ENCODE data around the gene ADO. TPM values are rescaled to one million over a fixed set of nuclear protein-coding genes. Genes with fewer than 3 reads are reported as not detected.

The ADO gene
- total and polyA plus RNA-seq, 10 of the 15 experiments (the other 5 are each of a cell fraction or from before 2014, with no cell fraction given): 4.3 to 44.6 (median 18.7) TPM

DNA sequence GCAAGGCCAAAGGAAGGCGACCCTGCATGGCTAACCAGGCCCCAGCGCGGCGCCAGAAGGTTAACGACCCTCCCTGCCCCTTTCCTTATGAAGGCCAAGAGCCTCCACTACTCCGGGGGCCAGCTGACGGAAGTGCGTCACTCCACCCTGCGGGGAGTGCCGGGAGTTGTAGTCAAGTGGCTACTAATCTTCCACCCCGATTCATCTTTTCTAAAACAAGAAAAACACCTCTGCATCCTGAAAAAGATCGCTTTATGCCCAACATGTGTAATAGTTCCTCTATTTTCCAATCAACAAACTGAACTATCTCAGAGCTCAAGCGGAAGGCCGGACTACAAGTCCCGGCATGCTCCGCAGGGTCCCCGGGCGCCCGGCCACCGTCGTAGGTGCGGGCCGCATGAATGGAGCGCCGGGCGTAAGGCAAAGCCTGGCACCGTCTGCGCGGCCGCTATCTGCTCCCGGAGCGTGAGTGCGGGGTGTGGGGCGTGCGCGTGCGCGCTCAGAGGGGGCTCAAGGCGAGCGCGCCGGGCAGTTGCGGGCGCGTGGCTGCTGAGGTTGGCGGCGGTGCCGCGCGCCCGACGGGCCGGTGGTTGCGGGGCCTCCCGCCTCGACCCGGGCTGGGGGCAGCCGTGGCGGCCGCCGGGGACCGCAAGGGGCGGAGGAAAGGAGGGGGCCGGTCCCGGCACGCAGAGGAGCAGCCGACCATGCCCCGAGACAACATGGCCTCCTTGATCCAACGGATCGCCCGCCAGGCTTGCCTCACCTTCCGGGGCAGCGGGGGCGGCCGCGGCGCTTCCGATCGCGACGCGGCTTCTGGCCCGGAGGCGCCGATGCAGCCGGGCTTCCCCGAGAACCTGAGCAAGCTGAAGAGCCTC, at the start of gene ADO (continued):
- TF ChIP-seq, protein P1, sequence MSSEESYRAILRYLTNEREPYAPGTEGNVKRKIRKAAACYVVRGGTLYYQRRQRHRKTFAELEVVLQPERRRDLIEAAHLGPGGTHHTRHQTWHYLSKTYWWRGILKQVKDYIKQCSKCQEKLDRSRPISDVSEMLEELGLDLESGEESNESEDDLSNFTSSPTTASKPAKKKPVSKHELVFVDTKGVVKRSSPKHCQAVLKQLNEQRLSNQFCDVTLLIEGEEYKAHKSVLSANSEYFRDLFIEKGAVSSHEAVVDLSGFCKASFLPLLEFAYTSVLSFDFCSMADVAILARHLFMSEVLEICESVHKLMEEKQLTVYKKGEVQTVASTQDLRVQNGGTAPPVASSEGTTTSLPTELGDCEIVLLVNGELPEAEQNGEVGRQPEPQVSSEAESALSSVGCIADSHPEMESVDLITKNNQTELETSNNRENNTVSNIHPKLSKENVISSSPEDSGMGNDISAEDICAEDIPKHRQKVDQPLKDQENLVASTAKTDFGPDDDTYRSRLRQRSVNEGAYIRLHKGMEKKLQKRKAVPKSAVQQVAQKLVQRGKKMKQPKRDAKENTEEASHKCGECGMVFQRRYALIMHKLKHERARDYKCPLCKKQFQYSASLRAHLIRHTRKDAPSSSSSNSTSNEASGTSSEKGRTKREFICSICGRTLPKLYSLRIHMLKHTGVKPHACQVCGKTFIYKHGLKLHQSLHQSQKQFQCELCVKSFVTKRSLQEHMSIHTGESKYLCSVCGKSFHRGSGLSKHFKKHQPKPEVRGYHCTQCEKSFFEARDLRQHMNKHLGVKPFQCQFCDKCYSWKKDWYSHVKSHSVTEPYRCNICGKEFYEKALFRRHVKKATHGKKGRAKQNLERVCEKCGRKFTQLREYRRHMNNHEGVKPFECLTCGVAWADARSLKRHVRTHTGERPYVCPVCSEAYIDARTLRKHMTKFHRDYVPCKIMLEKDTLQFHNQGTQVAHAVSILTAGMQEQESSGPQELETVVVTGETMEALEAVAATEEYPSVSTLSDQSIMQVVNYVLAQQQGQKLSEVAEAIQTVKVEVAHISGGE (CRISPR knock-in tag; IDR thresholded peaks at IDR 0.05): peak; percentile 64
- TF ChIP-seq JUNB (IDR thresholded peaks at IDR 0.05) (no peak), ATF3 (IDR thresholded peaks at IDR 0.05; ENCODE audit: borderline replicate concordance, extremely low read depth, low read depth, low read length) (no peak), PAX8 (IDR thresholded peaks at IDR 0.05) (no peak), RAD21 (IDR thresholded peaks at IDR 0.05; ENCODE audit: insufficient read depth, low read depth, low read length) (0 out of 2 replicates have a peak, but pooled peaks have one; percentile 6), ZNF687 (IDR thresholded peaks at IDR 0.05) (peak; percentile 55), BACH1 (IDR thresholded peaks at IDR 0.05; ENCODE audit: borderline replicate concordance) (peak; percentile 75), DPF2 (IDR thresholded peaks at IDR 0.05) (peak; percentile 88), HDAC6 (IDR thresholded peaks at IDR 0.05; ENCODE audit: unreplicated experiment) (no peak), MYC (IDR thresholded peaks at IDR 0.05; ENCODE audit: insufficient read depth, insufficient read length, insufficient replicate concordance, low read length, severe bottlenecking) (peak; percentile 61), NR2F1 (conservative IDR thresholded peaks at IDR 0.05) (peak; percentile 74), RUNX3 (IDR thresholded peaks at IDR 0.05; ENCODE audit: low read length) (peak; percentile 25; the same call in 1 of the 2 replicates), ESRRA (IDR thresholded peaks at IDR 0.05; ENCODE audit: low read length) (0 out of 2 replicates have a peak, but pooled peaks have one; percentile 16), POLR2A (IDR thresholded peaks at IDR 0.05; ENCODE audit: low read depth, low read length) (peak; percentile 89), HDGF (IDR thresholded peaks at IDR 0.05) (peak; percentile 70; the same call in 1 of the 2 replicates), NFXL1 (IDR thresholded peaks at IDR 0.05; ENCODE audit: borderline replicate concordance) (0 out of 2 replicates have a peak, but pooled peaks have one; percentile 75), BHLHE40 (IDR thresholded peaks at IDR 0.05; ENCODE audit: borderline replicate concordance in 1 of 2, low read depth in 2 of 2, low read length in 1 of 2) (peak; percentile 28 to 78; a peak in 2 of 4 replicates), PBX3 (IDR thresholded peaks at IDR 0.05; ENCODE audit: insufficient replicate concordance, low read depth, low read length) (peak; percentile 77)
- TF ChIP-seq, protein P2, sequence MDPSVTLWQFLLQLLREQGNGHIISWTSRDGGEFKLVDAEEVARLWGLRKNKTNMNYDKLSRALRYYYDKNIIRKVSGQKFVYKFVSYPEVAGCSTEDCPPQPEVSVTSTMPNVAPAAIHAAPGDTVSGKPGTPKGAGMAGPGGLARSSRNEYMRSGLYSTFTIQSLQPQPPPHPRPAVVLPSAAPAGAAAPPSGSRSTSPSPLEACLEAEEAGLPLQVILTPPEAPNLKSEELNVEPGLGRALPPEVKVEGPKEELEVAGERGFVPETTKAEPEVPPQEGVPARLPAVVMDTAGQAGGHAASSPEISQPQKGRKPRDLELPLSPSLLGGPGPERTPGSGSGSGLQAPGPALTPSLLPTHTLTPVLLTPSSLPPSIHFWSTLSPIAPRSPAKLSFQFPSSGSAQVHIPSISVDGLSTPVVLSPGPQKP (IDR thresholded peaks at IDR 0.05; ENCODE audit: low read depth, low read length): peak; percentile 16; the same call in 1 of the 2 replicates
